ENCODE data around the gene CRYGC.
A peak's percentile ranks its signal among the peaks of the same experiment; 100 is the strongest.
"Not testable (repeated sequence)": the region's sequence is repeated elsewhere in the genome, so short reads cannot be mapped to it uniquely, and the experiment has no call there.

The CRYGC gene

GRCh38 chr2:208135794-208136715 lies 6.4 kb upstream of the CRYGC start:
- no peak for DNase-seq

GRCh38 chr2:208134928-208135586 lies 5.4 kb upstream of the CRYGC start:
- no peak for DNase-seq

- DNase-seq = no peak
Observed at GRCh38 chr2:208130712-208131110, 1.1 kb upstream of the CRYGC start.

GRCh38 chr2:208128136-208128535 lies 1.5 kb downstream of the CRYGC start:
- no peak for DNase-seq

DNA sequence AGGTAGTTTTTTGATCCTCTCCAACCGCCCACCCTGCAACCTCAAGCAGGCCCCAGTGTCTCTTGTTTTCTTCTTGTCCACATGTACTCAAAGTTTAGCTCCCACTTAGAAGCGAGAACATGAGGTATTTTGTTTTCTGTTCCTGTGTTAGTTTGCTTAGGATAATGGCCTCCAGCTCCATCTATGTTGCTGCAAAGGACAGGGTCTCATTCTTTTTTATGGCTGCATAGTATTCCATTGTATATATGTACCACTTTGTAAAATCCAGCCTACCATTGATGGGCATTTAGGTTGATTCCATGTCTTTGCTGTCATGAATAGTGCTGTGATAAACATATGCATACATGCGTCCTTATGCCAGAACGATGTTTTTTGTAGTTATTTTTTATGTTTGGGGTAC lies 2.5 kb downstream of the CRYGC start:
- DNase-seq = no peak

DNA sequence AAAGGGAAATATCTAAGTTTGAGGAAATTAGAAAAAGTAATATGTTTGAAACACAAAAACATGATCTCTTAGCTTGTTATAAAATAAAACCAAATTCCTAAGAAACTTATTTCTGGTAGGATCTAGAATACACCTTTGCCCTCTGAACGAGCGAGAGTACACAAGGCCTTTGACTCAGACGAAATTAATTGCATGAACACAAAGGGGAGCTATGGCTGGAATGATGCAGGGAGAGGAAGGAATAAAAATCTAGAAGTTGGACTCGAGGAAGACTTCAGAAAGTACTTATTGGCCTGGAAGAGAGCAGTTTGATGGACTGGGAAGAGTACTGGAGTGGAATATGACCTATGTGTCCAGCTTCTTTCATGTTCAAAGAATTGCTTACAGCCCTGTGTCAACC lies 4.4 kb downstream of the CRYGC start:
- DNase-seq = no peak

- DNase-seq = not testable (repeated sequence)
Observed at GRCh38 chr2:208124013-208124715, 5.5 kb downstream of the CRYGC start, which contains the start of gene CRYGD. TSS of gene CRYGD (minus strand) at chr2:208124524. CDS start at chr2:208124473, 51 bp downstream.

DNA sequence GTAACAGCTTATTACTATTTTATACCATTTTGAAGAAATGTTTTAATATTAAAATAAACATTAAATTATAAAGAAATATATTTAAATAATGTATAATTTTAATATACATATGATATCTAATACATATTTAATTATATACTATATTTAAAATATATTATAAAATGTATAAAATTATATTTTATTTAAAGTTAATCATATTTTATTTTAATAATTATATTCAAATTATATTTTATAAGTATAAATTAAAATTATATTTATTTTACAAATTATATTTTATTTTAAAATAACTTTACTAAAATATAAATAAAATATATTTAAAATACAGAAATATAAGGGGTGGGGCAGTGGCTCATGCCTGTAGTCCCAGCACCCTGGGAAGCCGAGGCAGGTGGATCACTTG lies 7.4 kb downstream of the CRYGC start:
- no peak for DNase-seq

DNA sequence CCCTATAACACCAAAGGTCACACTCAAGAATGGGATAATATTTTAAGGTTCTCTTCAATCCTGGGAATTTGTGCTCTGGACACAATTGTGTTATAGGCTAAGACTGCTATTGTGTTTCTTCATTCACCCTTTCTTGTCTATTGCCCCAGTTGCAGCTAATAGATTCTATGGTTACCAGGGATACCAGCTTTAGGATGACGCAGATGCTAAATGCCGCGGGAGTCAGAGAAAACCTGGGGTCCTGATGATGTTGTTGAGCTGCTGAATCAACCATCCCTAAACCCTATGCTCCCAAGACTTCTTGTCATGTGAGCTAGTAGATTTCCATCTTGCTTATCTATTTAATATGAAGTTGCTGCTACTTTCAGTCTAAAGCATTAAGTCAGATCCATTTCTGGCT lies 10.7 kb downstream of the CRYGC start:
- no peak for DNase-seq

- DNase-seq = not testable (repeated sequence)
Observed at GRCh38 chr2:208117390-208117789, 12.2 kb downstream of the CRYGC start.

DNA sequence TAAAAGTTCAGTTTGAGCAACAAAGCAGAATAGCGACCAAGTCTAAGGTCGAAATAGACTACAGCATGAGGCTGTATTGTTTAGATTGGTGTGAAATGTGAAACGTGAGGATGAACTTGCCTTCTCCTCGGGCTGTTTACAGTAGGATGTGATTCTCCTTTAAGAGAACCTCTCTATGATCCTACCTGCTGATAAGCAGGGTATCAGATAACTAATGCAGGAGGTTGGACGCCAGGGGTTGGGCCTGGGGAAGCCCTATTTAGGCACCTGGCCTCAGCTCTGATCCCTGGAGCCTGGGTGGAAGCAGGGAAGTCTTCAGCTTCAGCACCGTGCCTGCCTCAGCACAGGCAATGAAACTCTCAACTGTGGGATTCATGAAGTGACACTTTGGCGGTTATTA lies 16.7 kb downstream of the CRYGC start:
- DNase-seq = peak; percentile 80 to 90

GRCh38 chr2:208112273-208112745 lies 17.3 kb downstream of the CRYGC start:
- not testable (repeated sequence) for DNase-seq

DNA sequence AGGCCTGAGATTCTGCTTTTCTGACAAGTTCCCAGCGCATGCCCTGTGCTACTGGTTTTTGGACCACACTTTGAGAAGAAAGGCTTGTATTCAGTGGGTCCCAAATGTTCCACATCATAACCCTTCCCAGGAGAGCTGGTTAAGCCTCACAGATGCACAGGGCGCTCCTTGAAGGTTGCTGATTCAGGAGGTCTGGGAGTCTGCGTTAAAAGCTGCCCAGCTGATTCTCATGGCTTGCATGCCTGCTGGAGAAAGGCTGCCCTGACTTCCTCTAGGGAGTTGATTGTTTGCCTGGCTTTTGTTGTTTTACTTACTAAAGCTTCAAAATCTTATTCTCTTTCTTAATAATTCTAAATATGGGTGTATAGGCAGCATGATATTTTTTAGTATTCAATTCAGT lies 26.0 kb downstream of the CRYGC start:
- DNase-seq = no peak

GRCh38 chr2:208101716-208102631 lies 27.7 kb downstream of the CRYGC start:
- DNase-seq = peak in 1 of 2 experiments; percentile 45

DNA sequence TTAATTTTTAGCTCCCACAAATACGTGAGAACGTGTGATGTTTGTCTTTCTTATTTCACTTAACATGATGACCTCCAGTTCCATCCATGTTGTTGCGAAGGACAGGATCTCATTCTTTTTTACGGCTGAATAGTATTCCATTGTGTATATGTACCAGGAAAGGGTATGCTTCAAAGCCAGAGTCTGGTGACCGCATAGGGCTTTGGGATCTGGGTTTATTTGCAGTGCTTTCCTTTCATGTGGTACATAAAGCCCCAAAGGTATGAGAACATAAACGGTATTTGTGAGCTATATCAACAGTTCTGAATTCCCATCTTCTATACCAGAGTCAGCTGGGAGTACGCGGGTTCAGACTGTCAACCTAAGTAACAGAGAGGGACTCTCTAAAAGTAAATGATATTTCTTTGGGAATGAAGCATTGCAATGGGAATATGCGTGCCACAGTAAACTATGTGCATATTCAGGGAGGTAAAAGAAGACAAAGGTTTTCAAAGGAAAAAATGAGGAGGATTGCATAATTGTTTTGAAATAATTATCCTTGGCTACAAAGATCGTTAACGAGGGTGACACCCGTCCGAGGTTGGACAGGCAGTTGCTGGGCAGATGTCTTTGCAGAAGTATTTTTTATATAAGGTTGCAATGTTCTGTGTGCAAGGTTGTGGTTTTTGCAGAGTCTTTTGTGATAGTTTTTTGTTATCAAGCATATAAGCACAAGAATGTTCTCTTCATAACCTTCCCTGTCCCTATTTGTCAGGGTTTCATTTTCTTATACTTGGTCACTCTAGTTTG lies 29.8 kb downstream of the CRYGC start:
- DNase-seq = no peak

GRCh38 chr2:208098701-208099100 lies 30.9 kb downstream of the CRYGC start:
- DNase-seq = not testable (repeated sequence)

DNA sequence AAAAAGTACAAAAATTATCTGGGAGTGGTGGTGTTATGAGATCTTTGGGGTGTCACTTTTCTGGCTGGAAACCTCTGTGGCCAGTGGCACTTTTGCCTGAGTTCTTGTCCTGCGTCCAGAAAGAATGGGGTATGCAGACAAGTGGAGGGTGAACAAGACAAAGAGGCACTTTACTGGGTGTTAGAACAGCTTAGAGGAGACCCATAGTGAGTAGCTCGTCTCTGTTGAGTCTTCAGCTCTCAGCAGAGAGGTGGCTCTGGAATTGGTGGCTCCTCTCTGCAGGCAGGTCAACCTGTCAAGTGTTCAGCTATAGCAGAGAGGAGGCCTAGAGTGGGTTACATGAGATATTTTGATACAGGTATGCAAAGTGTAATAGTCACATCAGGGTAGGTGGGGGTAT lies 31.4 kb downstream of the CRYGC start:
- no peak for DNase-seq

- DNase-seq = no peak
Observed at GRCh38 chr2:208097801-208098200, 31.8 kb downstream of the CRYGC start.

DNA sequence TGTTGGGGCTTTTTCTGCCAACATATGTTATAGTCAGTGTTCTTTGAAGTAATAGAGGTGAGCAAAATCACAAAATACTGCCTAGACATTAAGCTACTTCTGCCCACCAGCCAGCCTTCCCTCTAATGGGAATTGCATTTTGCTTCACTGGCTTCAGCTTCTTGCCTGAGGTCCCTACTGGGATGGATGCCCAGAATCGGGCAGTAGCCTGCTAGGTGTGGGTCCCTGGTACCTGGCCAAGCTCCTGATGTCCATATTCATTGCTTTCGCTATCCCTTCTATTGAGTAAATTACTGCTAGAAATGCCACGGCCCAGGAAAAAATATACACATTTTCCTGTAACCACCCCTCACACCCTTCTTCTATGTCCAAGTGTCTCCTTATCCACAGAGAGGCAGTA lies 32.3 kb downstream of the CRYGC start:
- no peak for DNase-seq

- no peak for DNase-seq
Observed at GRCh38 chr2:208096080-208096479, 33.5 kb downstream of the CRYGC start.

- no peak for DNase-seq
Observed at GRCh38 chr2:208093128-208093527, 36.5 kb downstream of the CRYGC start.
